Trophoblast cell (in vitro differentiated cells and primary cell): ENCODE results near the gene OR2AJ1.
"Not testable (repeated sequence)": the region's sequence is repeated elsewhere in the genome, so short reads cannot be mapped to it uniquely, and the experiment has no call there.

Experiments
- DNase-seq, 2 donors: peaks; one replicate each; pipeline ENCODE4 v3.0.0-alpha.2; 2016
- H2AFZ ChIP-seq: 2 replicates; pipeline ENCODE4 v1.6.1; 2013; ENCODE audit warnings: low read length, moderate library complexity, mild to moderate bottlenecking; ENCODE audit not compliant: insufficient read depth, poor library complexity
- H2AK5ac ChIP-seq: 2 replicates; pipeline ENCODE4 v1.6.1; 2013; ENCODE audit warnings: mild to moderate bottlenecking, low read length
- H2BK120ac ChIP-seq: 2 replicates; pipeline ENCODE4 v1.6.1; 2013; ENCODE audit warnings: low read length, mild to moderate bottlenecking, moderate library complexity; ENCODE audit not compliant: insufficient read depth, poor library complexity
- H2BK12ac ChIP-seq: 2 replicates; pipeline ENCODE4 v1.6.1; 2013; ENCODE audit warnings: mild to moderate bottlenecking, low read length, moderate library complexity
- H2BK5ac ChIP-seq: 2 replicates; pipeline ENCODE4 v1.6.1; 2013; ENCODE audit warnings: low read length, low read depth, moderate library complexity, mild to moderate bottlenecking; ENCODE audit not compliant: poor library complexity
- H3K14ac ChIP-seq: 2 replicates; pipeline ENCODE4 v1.6.1; 2013; ENCODE audit warnings: mild to moderate bottlenecking, low read length
- H3K18ac ChIP-seq: 2 replicates; pipeline ENCODE4 v1.6.1; 2013; ENCODE audit warnings: mild to moderate bottlenecking, low read length
- H3K23ac ChIP-seq: 2 replicates; pipeline ENCODE4 v1.6.1; 2013; ENCODE audit warnings: low read length
- H3K27ac ChIP-seq: 2 replicates; pipeline ENCODE4 v1.5.1; 2013; ENCODE audit warnings: low read depth, mild to moderate bottlenecking, inconsistent platforms, low read length, moderate library complexity
- H3K27me3 ChIP-seq: 2 replicates; pipeline ENCODE4 v1.6.1; 2013; ENCODE audit warnings: inconsistent platforms, mild to moderate bottlenecking, low read length, moderate library complexity; ENCODE audit not compliant: insufficient read depth
- H3K36me3 ChIP-seq, 2 experiments: 1 replicate in 1 of 2; 2 replicates in 1 of 2; pipeline ENCODE4 v1.6.1; 2013; ENCODE audit warnings: low read length in 2 of 2, mild to moderate bottlenecking in 2 of 2, moderate library complexity in 1 of 2; ENCODE audit not compliant: insufficient read depth in 2 of 2, control insufficient read depth in 1 of 2
- H3K4ac ChIP-seq: 2 replicates; pipeline ENCODE4 v1.6.1; 2013; ENCODE audit warnings: low read depth, mild to moderate bottlenecking, low read length, moderate library complexity
- H3K4me1 ChIP-seq, 2 experiments: 1 replicate in 1 of 2; 2 replicates in 1 of 2; pipeline ENCODE4 v1.6.1; 2013; ENCODE audit warnings: low read length in 2 of 2, mild to moderate bottlenecking in 2 of 2, moderate library complexity in 1 of 2; ENCODE audit not compliant: insufficient read depth in 2 of 2, control insufficient read depth in 1 of 2
- H3K4me2 ChIP-seq: 2 replicates; pipeline ENCODE4 v1.6.1; 2013; ENCODE audit warnings: inconsistent platforms, mild to moderate bottlenecking, low read length, moderate library complexity
- H3K4me3 ChIP-seq: 2 replicates; pipeline ENCODE4 v1.5.1; 2013; ENCODE audit warnings: mild to moderate bottlenecking, low read depth, low read length, inconsistent platforms
- H3K79me1 ChIP-seq: one replicate; pipeline ENCODE4 v1.6.1; 2013; ENCODE audit warnings: low read length
- H3K79me2 ChIP-seq: 2 replicates; pipeline ENCODE4 v1.6.1; 2013; ENCODE audit warnings: low read length, mild to moderate bottlenecking; ENCODE audit not compliant: control insufficient read depth, insufficient read depth, poor library complexity
- H3K9ac ChIP-seq: 2 replicates; pipeline ENCODE4 v1.6.1; 2013; ENCODE audit warnings: mild to moderate bottlenecking, low read length
- H3K9me3 ChIP-seq: 2 replicates; pipeline ENCODE4 v1.6.1; 2013; ENCODE audit warnings: low read depth, mild to moderate bottlenecking, control low read depth, inconsistent platforms, low read length; ENCODE audit not compliant: insufficient read depth
- H4K12ac ChIP-seq: 2 replicates; pipeline ENCODE4 v1.6.1; 2013; ENCODE audit warnings: low read depth, mild to moderate bottlenecking, low read length, moderate library complexity
- H4K8ac ChIP-seq: 2 replicates; pipeline ENCODE4 v1.6.1; 2013; ENCODE audit warnings: low read depth, mild to moderate bottlenecking, low read length, moderate library complexity
- H4K91ac ChIP-seq: one replicate; pipeline ENCODE4 v1.6.1; 2013; ENCODE audit warnings: low read depth, mild to moderate bottlenecking, low read length, moderate library complexity
- WGBS: extraction: QIAGEN DNeasy Blood & Tissue Kit; methylation state at CpG from one replicate; pipeline ENCODE4 v1.1.7; 2013; ENCODE audit warnings: missing lambda C conversion rate; ENCODE audit not compliant: insufficient read length, insufficient coverage; ENCODE audit errors: extremely low coverage; 5-methylcytosine and 5-hydroxymethylcytosine counted together

Gene OR2AJ1

GRCh38 chr1:247936415-247936814 lies 11.7 kb downstream of the OR2AJ1 start:
- H3K9me3 ChIP-seq, result peaks cover 11% of the 10 kb centered on the region
- no peaks in the 10 kb centered on the region for H3K4me1 ChIP-seq
- no peak overlapping the region for H3K27ac ChIP-seq
- H2BK5ac ChIP-seq, result no peak overlapping the region
- H3K14ac ChIP-seq, result no peak overlapping the region
- no peak overlapping the region for H2BK120ac ChIP-seq
- no peak overlapping the region for H2AK5ac ChIP-seq
- no peaks in the 10 kb centered on the region for H3K79me2 ChIP-seq
- H3K23ac ChIP-seq, result no peak overlapping the region
- no peak overlapping the region for H3K9ac ChIP-seq
- no peak overlapping the region for H3K4me2 ChIP-seq
- no peak overlapping the region for H4K91ac ChIP-seq
- no peak for DNase-seq
- no peaks in the 10 kb centered on the region for H3K27me3 ChIP-seq
- H4K8ac ChIP-seq, result no peak overlapping the region
- no peak overlapping the region for H3K4me3 ChIP-seq
- no peak overlapping the region for H2AFZ ChIP-seq
- no peaks in the 10 kb centered on the region for H3K36me3 ChIP-seq
- H3K4ac ChIP-seq, result no peak overlapping the region
- no CpG with 5 or more reads among the region's 18 CpGs for WGBS
- no peak overlapping the region for H4K12ac ChIP-seq
- H2BK12ac ChIP-seq, result no peak overlapping the region
- no peaks in the 10 kb centered on the region for H3K79me1 ChIP-seq
- no peak overlapping the region for H3K18ac ChIP-seq

DNA sequence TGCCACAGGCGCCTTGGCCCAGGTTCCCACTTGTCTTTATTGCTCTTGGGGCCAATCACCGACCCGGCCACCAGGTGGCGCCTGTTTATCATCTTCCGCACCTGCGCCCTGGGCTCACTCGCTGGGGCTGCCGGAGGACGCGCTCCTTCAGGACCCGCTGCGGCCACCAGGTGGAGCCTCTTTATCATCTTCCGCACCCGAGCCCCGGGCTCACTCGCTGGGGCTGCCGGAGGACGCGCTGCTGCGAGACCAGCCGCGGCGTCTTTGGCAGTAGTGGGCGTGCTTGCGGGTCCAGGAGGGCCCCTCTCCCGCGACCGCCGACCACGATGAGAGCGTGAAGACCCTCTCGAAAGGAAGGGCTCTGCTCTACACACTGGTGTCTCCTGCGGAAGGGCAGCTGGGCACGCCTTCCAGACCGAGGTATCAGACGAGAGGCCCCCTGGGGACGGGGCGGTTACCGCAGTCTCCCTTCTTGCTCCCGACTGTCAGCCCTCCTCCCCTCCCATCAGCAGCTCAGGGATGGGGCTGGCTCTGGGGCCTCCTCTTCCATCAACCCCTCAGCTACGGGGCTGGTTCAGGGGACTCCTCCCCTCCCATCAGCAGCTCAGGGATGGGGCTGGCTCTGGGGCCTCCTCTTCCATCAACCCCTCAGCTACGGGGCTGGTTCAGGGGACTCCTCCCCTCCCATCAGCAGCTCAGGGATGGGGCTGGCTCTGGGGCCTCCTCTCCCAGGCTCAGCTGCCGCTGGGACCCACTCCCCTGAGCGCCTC lies 12.5 kb downstream of the OR2AJ1 start:
- H2BK5ac ChIP-seq, H3K14ac ChIP-seq, H2BK120ac ChIP-seq, H4K91ac ChIP-seq, H3K4ac ChIP-seq, H3K9ac ChIP-seq, H3K4me1 ChIP-seq, H2AK5ac ChIP-seq, H4K8ac ChIP-seq, H3K27me3 ChIP-seq, H2BK12ac ChIP-seq, H4K12ac ChIP-seq, H3K18ac ChIP-seq, H3K79me2 ChIP-seq, H3K23ac ChIP-seq, H3K36me3 ChIP-seq, H3K27ac ChIP-seq, H3K79me1 ChIP-seq: not testable (repeated sequence)
- Histone ChIP-seq H3K4me3 (peak overlapping the region; percentile 75), H2AFZ (peak overlapping the region; percentile 20), H3K4me2 (peak overlapping the region; percentile 84), H3K9me3 (peaks cover 11% of the 10 kb centered on the region)
- WGBS, result no CpG with 5 or more reads among the region's 44 CpGs
- DNase-seq, result peak; percentile 87 to 91

DNA sequence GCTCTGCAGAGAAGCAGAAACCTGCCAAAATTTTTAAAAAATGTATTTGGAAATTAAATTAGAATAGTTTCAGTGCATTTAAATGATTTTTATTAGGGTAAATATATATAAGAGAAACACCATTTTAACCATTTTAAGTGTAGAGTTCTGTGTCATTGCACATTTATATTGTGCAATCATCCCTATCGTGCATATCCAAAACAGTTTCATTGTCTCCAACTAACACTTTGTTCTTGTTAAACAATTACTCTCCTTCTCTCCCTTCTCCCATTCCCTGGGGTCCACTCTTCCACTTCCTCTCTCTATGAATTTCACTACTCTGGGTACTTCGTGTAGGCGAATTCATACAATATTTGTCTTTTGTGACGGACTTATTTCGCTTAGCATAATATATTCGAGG lies 17.9 kb downstream of the OR2AJ1 start:
- H3K18ac ChIP-seq, result no peak overlapping the region
- no peak overlapping the region for H2BK5ac ChIP-seq
- no peak overlapping the region for H2BK120ac ChIP-seq
- H3K4me3 ChIP-seq, result no peak overlapping the region
- H3K27ac ChIP-seq, result no peak overlapping the region
- no peak overlapping the region for H3K4me2 ChIP-seq
- H3K79me2 ChIP-seq, result no peaks in the 10 kb centered on the region
- no peak overlapping the region for H2AFZ ChIP-seq
- H2BK12ac ChIP-seq, result no peak overlapping the region
- H3K27me3 ChIP-seq, result no peaks in the 10 kb centered on the region
- H3K36me3 ChIP-seq, result no peaks in the 10 kb centered on the region
- DNase-seq, result no peak
- H3K9ac ChIP-seq, result no peak overlapping the region
- H4K12ac ChIP-seq, result no peak overlapping the region
- H3K9me3 ChIP-seq, result no peaks in the 10 kb centered on the region
- no peak overlapping the region for H4K91ac ChIP-seq
- no peak overlapping the region for H2AK5ac ChIP-seq
- H4K8ac ChIP-seq, result no peak overlapping the region
- H3K4me1 ChIP-seq, result no peaks in the 10 kb centered on the region
- no CpG with 5 or more reads among the region's 6 CpGs for WGBS
- H3K23ac ChIP-seq, result no peak overlapping the region
- no peaks in the 10 kb centered on the region for H3K79me1 ChIP-seq
- H3K4ac ChIP-seq, result no peak overlapping the region
- no peak overlapping the region for H3K14ac ChIP-seq

- no peak within 1 kb of the TSS for H3K4ac ChIP-seq
- H3K36me3 ChIP-seq, result no peaks in the 10 kb centered on the region
- DNase-seq, result no peak
- no peak within 1 kb of the TSS for H3K4me2 ChIP-seq
- H3K27me3 ChIP-seq, result no peaks in the 10 kb centered on the region
- H2BK5ac ChIP-seq, result no peak within 1 kb of the TSS
- no peak within 1 kb of the TSS for H3K9ac ChIP-seq
- H3K4me3 ChIP-seq, result no peak within 1 kb of the TSS
- H3K79me2 ChIP-seq, result no peaks in the 10 kb centered on the region
- no peak within 1 kb of the TSS for H4K12ac ChIP-seq
- no peak within 1 kb of the TSS for H2BK12ac ChIP-seq
- no peak within 1 kb of the TSS for H2BK120ac ChIP-seq
- peaks cover 8% of the 10 kb centered on the region for H3K9me3 ChIP-seq
- no peak within 1 kb of the TSS for H3K14ac ChIP-seq
- no peaks in the 10 kb centered on the region for H3K4me1 ChIP-seq
- no peak within 1 kb of the TSS for H3K18ac ChIP-seq
- no peak within 1 kb of the TSS for H3K23ac ChIP-seq
- no peak within 1 kb of the TSS for H4K8ac ChIP-seq
- H2AFZ ChIP-seq, result no peak within 1 kb of the TSS
- H2AK5ac ChIP-seq, result no peak within 1 kb of the TSS
- H4K91ac ChIP-seq, result no peak within 1 kb of the TSS
- no CpG with 5 or more reads among the region's 3 CpGs for WGBS
- no peaks in the 10 kb centered on the region for H3K79me1 ChIP-seq
- no peak within 1 kb of the TSS for H3K27ac ChIP-seq
Observed at GRCh38 chr1:247948558-247948957, 23.9 kb downstream of the OR2AJ1 start, which contains the start of gene OR2L8. Gene OR2L8 (plus strand): TSS chr1:247948858. CDS start chr1:247948858, 0 bp downstream.
